Activated CD8-positive, alpha-beta memory T cell treated with anti-CD3 and anti-CD28 coated beads for 4 hours (primary cell): ENCODE results near the gene STRIP1.
"Not testable (repeated sequence)": the region's sequence is repeated elsewhere in the genome, so short reads cannot be mapped to it uniquely, and the experiment has no call there.

Source experiments
- DNase-seq, 2 donors: peaks; one replicate each; pipeline ENCODE4 v3.0.0-alpha.2; 2020; ENCODE audit warnings: low read depth in 2 of 2

Gene STRIP1

DNA sequence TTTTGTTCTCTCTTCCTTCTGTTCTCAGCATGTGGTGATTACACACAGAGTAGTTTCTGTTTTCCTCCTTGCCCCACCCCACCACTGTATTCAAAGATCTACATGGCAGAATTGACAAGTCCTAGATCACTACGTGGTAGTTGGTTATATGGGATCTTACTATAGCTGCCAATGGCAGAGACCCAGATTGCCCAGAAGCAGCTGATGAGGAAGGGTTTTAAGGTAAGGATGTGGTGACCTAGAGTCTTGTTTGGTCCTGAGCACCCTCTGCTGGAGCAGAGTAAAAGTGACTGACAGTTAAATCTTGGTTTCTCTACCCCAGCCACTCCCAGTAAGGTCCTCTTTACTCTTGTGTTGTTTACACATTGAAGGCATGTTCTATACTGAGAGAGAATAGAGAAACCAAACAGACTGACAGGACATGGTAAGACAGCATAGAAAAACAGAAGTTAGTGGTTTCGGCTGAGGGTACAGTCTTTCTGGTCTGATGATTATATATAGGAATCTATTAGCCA is 22.8 kb upstream of the STRIP1 start:
- no peak for DNase-seq

DNA sequence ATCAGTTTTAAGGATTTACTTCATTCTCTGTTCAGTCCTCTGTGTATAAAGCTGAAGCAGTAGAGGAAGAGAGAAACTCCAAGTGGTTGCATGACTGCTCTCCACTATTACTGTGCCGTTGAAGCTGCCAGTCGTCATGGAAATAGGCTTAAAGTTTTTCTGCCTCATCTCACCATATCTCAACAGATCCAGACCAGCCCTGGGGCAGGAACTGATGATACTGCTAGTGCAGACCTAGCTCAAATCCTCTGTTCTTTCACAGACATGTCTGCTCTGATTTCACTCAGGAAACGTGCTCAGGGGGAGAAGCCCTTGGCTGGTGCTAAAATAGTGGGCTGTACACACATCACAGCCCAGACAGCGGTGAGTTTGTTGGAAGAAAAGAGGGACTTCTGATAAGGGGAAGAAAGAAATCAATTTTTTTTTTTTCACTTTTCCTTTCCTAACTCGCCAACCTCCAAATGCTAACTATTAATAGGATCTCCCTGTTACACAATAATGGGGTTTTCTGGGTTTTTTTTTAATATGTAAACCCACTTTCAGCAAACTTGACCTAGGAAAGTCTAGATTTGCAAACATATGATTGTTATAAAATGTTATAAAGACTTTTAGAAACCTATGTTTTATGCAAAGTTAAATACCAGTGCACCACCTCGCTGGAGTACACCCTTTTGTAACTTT is 22.2 kb upstream of the STRIP1 start:
- no peak for DNase-seq

DNA sequence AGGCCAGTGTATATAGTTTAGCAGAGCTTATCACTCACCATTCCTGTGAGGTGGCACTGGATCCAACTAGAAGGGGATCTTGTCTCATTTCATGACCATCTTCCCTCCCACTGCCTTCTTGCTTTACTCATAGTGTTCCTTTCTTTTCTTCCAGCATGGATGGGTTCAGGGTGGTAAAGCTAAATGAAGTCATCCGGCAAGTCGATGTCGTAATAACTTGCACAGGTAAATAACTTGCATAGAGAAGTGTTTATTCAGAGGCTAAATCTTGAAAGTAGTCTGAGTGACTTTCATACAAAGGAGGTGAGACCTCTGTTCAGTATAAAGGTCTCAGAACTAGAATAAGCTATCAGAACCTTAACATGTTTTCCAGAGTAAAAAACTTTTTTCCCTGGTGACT is 16.6 kb upstream of the STRIP1 start:
- no peak for DNase-seq

DNA sequence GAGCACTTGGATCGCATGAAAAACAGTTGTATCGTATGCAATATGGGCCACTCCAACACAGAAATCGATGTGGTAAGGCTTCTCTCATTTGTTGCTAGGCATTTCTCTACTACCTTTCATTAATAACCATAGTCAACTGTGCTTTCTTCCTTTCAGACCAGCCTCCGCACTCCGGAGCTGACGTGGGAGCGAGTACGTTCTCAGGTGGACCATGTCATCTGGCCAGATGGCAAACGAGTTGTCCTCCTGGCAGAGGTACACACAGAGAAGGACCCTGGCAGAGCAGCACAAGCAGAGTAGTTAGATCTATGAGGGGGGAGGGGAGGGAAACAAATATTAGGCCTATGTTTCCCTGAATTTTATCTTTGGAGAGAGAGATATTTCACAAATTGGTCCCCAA is 16.0 kb upstream of the STRIP1 start:
- no peak for DNase-seq

DNA sequence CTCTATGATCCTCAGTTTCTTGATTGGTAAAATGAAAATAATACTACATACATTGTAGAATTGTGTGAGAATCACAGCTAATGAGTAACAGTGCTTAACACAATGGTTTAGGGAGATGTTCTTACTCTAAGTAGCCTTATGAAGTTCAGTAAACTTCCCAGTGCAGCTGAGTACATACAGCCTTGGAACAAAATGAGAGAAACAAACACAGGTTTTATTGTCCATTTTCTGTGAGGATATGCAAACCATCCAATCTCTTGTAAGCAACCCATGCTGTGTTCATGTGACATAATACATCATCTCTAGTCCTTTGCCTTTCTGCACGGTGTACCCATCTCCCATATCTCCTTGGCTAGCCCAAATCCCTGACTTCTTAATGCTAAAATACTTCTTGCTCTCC is 14.7 kb upstream of the STRIP1 start:
- no peak for DNase-seq

DNA sequence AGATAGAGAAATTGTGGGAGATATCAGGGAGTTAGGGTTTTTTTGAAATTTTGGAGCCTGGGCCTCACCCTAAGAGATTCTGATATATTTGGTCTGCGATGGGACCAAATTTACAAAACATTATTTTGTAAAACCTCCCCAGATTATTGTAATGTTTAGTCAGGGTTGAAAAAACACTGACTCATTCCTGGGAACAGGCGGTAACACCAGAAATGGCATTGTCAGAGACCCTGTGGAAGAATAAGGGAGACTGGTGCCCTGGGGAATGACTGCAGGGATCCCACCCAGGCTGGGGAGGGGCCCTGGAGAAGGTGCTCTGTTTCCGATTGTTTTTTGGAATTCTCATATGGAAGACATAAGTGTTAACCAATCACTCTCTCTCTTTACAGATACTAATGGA is 13.1 kb upstream of the STRIP1 start:
- DNase-seq: no peak

DNA sequence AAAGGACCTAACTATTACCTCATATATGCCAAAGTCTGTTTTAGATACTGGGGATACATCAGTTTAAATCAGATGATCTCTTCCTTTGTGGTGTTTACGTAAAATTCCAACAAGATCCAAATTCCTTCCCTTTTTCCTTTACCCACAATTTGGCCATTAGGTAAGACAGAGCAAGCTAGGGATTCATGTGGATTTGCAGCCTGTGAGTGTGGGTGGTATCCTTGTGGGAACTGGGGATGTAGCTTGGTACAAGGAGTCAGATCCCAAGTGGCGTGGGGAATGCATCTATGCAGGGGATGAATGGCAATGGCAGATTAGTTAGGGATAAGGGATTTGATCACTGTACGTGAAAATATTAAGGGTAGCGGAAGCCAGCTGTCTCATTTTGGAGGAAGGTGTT is 9.8 kb upstream of the STRIP1 start:
- no peak for DNase-seq

DNA sequence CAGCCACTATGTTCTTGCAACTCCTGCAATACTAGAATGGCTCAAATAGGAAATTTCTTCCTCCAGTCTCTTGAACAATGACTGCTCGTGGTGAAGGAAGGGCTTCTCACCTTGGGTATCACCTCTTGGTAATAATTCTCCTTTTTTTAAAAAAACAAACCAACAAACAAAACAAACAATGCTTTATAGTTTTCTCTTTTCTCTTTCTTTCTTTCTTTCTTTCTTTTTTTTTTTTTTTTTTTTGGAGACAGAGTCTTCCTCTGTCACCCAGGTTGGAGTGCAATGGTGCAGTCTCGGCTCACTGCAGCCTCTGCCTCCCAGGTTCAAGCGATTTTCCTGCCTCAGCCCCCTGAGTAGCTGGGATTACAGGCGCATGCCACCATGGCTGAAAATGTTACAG is 3.7 kb upstream of the STRIP1 start:
- DNase-seq: not testable (repeated sequence)

DNA sequence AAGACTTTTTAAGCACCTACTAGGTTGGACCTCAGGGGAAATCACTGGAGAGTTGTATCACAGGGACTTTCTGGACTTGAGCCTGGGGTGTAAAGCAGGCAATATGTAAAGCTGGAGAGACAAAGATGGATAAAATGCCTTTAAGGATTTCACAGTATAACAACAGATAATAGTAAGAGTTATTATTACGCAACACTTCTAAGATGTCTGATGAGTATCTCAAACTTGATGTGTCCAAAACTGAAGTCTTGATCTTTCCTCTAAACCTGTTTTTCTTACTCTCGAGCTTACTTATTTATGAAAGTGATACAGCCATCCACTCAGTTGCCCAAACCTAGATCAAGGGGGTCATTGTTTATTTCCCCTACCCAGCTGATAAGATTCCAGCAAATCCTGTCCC is 2.1 kb upstream of the STRIP1 start:
- DNase-seq: no peak

DNA sequence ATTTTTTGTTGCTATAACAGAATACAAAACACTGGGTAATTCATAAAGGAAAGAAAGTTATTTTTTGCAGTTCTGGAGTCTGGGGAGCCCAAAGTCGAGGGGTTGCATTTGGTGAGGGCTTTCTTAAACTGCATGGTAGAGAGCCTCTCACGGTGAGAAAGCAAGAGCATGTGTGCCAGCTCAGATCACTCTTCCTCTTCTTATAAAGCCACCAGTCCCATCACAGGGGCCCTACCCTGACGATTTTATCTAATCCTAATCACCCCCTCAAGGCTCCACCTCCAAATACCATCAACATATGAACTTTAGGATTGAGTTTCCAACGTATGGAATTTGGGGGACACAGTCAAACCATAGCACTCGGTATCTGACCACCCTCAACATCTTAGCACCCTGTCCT is 1.0 kb upstream of the STRIP1 start:
- DNase-seq: no peak

DNA sequence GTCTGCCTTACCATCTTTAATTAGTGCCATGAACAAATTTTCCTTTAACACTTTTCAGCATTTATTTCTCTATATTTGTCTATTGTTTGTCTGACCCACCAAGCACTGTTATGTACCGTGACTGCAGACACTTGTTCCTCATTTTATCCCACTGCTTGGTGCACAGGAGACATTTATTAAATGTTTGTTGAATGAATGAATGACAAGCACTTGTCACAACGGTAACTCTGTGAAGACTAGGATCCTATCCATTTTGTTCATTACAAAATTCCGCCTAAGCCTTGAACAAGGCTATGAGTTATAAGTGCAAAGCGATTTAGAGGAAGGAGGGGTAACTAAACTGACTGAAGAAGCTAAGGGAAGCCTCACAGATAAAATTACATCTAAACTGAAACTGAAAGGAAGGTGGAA is 379 bp upstream of the STRIP1 start:
- DNase-seq: no peak

DNA sequence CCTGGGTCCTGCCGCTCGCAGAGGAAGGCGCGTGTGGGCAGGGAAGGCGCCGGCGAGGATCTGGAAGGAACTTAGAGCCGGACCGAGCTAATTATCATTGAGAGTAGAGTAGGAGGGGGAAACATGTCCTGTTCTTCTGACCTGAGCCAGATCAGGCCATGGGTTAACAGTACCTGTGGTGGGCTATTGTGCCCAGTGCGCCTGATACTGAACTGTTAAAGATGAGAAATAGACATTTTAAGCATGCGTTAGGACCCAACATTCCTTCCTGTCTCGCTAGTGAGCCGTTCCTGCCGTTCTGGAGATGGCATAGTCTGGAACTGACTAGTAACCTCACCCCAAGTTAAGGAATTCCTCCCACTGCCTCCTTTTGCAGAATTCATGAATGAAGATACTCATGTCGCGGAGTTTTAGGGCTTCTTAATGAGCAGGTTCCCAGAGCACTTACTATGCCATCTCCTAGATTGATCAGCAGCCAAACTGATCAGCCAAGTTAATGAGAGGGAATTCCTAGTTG is 870 bp downstream of the STRIP1 start:
- no peak for DNase-seq

DNA sequence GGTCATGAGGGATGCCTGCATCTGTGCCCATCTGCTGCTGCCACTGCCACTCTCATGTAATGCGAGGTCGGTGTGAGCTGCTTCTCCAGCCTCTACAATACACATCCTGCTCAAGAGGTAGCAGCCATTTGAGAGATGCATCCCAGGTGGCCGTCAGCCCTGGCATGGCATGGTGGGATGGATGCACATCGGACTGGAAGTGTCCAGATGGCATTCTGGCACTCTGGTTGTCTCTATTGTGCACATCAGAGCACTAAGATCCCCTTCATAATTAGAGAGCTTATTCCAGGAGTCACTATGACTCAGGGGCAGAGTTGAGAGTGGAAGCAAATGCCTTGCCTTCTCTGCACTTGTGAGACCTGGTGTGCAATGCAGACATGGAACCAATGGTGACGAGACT is 3.8 kb downstream of the STRIP1 start:
- no peak for DNase-seq

DNA sequence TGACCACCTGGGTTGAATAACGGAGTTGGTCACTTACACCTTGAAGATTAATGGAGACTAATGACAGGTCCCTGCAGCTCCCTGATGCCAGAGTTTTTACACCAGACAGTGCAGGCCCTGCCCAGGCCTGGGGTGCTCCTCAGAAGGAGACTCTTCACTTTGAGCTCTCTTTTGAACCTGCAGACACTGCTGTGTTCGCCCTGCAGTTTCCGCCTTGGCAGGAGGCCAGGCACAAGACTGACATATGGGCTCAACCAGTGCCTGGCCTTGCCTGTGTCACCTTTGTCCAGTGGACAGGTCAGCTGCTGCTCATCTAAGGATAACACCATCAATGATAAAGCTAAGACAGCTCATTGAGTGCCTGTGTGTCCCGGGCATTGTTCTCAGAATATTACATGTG is 5.2 kb downstream of the STRIP1 start:
- no peak for DNase-seq

DNA sequence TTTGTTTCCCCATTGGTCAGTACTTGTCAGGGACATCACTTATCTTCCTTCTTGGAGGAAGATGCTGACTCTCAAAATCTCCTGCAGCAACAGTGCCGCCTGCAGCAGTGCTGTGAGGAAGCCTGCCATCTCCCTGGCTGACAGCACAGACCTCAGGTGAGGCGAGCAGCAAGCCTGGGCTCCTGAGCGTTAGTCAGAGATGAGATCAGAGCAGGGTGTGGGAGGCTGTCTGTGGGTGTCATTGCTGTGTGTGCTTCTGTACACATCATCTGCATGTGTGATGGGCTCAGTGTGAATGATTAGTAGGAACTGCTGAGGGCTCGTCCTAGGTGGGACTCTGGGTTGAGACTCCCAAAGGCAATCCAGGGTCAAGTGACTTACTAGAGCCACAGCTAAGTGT is 6.1 kb downstream of the STRIP1 start:
- DNase-seq: no peak

DNA sequence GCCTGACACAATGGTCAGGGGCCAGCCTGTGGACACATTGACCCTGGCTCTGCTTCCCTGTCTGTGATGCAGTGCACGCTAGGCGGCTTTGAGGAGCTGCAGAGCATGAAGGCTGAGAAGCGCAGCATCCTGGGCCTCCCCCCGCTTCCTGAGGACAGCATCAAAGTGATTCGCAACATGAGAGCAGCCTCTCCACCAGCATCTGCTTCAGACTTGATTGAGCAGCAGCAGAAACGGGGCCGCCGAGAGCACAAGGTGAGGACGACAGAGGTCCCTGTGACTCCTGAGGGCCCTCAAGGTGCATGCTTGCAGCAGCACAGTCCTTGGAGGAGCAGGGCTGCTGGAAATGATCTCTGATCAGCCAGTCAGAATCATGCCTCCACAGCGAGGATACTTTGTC is 8.6 kb downstream of the STRIP1 start:
- no peak for DNase-seq

DNA sequence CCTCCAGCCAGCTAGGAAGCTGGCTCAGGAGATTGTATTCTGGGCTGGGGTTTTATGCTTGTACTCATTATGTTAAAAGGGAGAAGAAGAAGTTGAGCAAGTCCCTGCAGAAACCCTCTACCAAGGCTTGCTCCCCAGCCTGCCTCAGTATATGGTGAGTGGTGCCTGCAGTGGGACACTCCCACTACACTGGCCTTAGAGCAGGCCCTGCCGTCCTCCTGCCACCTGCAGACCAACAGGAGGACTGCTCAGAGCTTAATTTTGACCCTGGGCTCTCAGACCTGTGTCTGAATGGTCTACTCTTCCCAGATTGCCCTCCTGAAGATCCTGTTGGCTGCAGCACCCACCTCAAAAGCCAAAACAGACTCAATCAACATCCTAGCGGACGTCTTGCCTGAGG is 13.0 kb downstream of the STRIP1 start:
- DNase-seq: no peak

DNA sequence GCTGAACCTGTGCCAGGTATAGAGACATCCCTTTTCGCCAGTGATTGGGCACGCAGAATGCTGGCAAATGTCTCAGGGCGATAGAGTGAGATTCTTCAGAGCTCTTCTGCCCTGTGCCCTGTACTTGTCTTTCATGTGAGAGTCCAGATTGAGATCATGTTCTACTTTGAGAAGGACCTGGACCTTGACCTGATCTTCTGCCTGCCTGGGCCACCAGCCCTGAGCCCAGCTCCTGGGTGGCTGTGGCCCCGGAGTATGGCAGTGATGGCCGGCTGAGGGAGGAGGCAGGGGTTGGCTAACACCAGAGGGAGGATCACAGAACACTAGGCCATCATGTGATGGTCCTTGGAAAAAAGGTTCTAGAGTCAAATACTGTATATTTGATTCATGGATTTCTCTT is 13.8 kb downstream of the STRIP1 start:
- DNase-seq: no peak

DNA sequence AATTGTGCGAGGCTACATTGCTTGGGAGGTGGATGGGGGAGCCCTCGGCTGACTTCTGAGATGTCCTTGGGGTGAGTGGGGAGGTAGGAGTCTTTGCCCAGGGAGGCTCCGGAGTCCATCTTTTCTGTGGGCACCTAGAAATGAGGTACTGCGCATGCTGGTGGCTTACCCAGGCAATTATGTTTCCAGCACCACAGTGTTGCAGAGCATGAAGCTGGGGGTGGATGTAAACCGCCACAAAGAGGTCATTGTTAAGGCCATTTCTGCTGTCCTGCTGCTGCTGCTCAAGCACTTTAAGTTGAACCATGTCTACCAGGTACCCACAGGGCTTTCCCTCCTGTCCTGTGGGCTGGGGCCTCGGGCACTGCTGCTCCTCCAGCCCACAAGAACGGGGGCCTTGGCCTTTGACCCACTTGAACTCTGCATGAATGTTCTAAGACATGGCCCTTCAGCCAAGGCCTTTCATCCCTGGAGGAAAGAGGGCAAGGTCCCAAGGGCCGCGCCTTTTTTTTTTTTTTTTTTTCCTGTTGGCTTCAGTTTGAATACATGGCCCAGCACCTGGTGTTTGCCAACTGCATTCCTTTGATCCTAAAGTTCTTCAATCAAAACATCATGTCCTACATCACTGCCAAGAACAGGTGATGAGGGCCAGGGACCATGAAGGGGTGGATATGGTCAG is 14.6 kb downstream of the STRIP1 start:
- no peak for DNase-seq

DNA sequence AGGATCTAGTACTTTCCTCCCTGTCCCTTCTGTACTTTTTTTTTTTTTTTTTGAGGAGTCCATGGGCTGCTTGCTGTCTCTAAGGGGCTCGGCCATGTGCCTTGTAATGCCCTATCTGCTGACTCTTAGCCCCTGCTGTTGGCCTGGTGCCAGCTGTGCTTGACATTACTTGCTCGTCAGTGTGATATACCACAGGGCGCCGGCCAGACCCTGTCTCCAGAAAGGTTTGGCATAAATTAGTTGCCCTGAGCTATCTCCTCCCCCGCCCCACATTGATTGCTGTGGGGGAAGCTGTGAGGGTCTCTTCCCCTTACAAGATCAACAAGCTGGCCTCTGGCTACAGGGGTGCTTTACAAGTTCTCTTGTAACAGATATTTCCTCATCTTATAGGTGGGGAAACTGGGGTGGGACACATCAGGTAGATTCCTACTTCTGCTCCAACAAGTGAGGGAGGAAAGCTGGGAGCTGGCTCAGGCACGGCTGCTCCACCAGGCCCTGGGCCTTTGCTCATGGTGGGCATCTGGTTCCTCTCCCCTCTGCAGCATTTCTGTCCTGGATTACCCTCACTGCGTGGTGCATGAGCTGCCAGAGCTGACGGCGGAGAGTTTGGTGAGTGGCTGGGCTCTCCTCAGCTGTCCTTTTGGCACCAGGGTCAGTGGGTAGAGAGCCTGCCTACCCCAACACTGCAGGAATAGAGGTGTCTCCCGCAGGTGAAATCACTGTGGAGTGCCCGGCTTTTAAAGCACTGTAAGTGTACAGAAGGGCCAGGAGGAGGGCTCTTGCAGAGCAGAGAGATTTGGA is 15.6 kb downstream of the STRIP1 start:
- DNase-seq: no peak

DNA sequence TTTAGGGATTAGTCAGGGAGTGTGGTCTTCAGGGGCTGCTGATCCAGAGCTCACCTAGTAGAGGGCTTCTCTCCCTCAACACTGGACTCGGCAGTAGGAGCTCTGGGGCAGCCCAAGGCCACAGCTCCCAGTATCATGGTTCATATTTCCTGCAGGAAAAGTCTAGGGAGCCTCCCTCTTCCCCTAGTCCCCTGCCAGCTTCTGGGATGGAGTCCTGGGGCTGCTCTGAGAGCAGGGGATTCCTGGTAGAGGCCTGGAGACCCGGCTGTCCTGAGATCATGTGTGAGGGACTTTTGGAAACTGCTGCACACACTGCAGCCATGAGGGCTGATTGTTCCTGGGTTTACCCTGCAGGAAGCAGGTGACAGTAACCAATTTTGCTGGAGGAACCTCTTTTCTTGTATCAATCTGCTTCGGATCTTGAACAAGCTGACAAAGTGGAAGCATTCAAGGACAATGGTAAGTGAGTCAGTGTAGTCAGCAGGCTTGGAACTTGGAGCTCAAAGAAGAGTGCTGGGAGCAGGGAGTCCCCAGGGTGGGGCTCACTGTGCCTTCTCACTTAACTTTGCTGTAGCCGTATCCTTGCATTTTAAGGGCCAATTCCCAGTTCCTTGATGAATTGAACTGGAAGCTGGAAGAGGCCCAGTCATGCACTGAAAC is 16.3 kb downstream of the STRIP1 start:
- DNase-seq: no peak

DNA sequence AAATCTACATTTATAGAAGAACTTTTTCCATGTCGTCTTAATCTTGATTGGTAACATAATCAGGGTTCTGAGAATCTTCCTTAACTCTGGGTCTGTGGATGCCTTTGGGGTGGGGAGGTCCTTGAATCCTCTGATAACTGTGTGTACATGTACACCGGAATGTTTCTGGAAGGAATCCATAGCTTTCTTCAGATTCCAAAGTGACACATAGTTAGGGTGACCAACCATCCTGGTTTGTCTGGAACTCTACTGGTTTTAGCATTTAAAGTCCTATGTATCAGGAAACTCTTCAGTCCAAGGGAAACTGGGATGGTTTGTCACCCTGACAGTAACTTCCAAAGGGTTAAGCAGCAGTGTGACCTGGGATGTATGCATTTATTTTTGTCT is 16.8 kb downstream of the STRIP1 start:
- DNase-seq: no peak
